Stimulated activated CD8-positive, alpha-beta memory T cell treated with anti-CD3 and anti-CD28 coated beads, Interleukin-15, amount 100 ng/mL, for 24 hours (primary cell): ENCODE data around the gene KRTAP10-9.

Experiments used
- DNase-seq: peaks from one replicate; pipeline ENCODE4 v3.0.0-alpha.2; 2020; ENCODE audit warnings: low read depth

Gene KRTAP10-9

DNA sequence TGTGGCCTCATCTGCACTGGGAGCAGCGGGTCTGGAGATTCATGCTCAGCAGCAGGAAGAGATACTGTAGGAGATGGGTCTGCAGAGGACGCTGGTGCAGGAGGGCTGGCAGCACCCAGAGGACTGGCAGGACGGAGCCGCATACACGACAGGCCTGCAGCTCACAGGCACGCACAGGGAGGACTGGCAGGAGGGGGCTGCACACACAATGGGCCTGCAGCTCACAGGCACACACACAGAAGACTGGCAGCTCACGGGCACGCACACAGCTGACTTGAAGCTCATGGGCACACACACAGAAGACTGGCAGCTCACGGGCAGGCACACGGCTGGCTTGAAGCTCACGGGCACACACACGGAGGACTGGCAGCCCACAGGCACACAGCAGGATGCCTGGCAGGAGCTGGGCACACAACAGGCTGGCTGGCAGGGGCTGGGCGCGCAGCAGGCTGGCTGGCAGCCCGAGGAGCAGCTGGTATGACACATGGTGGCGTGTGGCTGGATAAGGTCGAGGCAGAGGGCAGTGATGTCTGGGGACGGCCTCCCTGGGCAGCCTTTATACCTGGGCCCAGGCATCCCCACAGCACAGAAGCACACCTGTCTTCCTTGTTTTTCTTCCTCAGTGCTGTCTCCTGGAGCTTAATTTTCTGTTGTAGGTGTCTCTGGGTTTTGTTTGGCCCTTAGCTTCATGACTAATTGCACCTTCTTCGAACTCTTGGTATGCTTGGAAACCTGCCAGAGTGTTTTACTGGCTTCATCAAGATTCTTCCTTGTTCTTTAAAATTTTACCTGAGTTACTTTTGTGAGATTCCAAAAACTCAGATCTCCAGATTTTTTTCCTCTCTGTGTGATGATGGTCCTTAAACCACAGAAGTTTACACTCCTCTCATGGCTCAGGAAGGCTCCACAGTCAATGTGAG, 39.8 kb downstream of the KRTAP10-9 start, which contains the start of gene KRTAP12-2:
KRTAP12-2 (minus strand) TSS at position 527 of the 920 bp plus-strand sequence; CDS start at position 486, 41 bp downstream.
- DNase-seq = no peak

DNA sequence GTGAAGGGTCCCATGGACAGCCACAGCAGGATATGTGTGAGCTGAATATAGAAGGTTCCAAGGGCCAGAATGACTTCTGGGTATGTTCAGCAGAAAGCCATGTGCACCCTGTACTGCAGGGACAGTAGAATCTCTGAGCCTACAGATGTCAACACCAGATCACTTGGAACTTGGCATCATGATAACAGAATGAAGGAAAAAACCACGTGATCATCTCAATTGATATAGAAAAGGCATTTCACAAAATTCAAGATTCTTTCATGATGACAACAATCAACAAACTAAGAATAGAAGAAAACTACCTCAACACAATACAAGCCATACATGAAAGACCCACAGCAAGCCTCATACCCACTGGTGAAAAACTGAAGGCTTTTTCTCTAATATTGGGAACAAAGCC, 40.7 kb downstream of the KRTAP10-9 start:
- DNase-seq = no peak

DNA sequence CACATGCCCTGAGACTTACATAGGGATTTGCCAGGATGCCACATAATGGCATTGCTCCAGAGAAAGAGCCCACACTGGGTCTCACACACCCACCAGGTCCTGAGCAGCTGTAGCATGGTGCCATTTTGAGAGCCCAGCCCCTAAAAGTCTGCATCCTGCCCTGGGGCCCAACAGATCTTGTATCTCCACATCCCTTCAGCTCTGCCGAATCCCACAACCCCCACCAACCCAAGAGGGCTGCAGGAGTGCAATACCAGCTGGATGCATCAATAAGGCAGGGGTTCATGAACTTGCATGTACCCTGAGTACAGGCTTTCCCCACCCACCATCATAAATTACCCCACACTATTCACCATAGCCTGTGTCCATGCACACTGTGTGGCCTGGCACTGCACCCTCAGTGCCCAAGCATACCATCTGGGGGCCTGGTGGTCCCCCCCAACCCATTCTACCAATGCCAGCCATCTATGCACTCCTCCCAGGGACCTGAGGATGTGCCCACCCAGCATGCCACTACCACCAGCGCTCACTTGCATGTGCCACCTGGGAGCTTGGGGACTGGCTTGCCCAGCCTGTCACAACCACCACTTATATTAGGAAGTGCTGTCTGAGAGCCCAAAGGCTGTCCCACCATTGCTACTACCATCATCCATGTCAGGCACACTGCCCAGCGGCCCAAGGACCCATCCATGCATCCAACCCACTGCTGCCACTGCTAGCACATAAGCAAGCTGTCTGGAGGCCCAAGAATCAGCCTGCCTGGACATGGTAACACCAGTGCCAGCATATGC, 43.9 kb downstream of the KRTAP10-9 start:
- DNase-seq = no peak

DNA sequence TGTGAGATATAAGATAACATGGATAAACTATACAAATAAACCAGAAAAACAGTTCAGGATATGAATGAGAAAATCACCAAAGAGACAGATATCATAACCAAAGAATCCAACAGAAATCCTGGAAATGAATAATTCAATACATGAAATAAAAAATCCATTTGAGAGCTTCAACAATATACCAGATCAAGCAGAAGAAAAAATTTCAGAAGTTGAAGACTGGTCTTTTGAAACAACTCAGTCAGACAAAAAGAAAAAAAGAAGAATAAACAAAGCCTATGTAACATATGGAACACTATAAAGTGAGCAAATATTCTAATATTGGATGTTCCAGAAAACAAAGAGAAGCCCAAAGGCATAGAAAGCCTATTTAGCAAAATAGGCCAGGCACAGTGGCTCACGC, 45.0 kb downstream of the KRTAP10-9 start:
- DNase-seq = no peak

DNA sequence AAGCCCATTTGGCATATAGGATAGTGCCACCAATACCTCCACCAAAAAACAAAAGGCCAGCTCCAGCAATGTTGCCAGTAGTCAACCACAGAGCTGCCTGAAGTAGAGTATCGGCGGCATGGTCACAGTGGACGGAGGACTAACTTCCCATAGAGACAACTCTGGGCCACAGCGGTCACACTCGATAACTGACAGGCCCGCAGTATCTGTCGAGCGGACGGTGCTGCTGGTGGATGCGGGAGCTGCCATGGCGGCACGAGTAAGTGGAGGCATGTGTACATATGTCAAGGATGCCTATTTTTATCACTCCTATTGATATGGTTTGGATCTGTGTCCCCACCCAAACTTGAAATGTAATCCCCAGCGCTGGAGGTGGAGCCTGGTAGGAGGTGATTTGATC, 51.0 kb downstream of the KRTAP10-9 start:
- DNase-seq = no peak
